ENCODE results near the gene PDE8A. TPM values are rescaled to one million over a fixed set of nuclear protein-coding genes. Genes with fewer than 3 reads are reported as not detected.

PDE8A gene
- total and polyA plus RNA-seq, 2 donors (not counting 1 experiment from before 2014, with no cell fraction given): 17.7 to 26.3 TPM

DNA sequence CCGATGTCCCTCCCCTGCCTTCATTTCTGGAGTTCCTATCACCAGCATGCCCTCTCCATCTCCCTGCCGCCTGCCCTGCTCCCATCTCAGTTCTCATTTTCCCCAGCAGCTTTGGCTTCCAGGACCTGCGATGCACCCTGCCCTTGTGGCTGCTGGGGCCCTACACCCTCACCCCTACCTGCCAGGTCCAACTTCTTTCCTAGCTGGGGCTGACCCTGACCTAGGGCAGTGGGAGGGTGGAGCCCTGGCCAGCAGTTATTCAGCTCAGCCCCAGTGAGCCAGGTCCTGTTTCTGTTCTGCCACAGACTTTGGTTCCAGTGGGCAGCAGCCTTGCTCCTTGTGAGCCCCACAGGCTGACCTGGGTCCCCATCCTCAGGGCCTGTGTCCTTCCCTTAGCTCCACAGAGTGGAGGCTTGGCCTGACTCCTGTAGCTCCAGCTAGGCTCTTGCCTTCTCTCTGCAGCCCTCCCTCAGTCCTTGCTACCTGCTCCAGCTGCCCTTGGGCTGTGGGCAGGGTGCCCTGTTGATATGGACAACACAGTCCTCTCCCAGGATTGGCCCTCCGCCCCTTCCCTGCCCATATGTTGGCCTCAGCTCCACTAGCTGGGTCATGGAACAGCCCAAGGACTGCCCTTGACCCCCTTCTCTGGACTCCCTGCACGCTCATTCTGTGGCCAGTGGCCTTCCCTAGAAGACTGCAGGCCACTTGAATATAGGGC is 34.7 kb upstream of the PDE8A start:
- Histone ChIP-seq H2AFZ (ENCODE audit: low read length) (no peak overlapping the region), H3K27ac (ENCODE audit: insufficient read depth, low read length) (no peak overlapping the region), H3K36me3 (ENCODE audit: control insufficient read depth, insufficient read depth, low read length) (no peaks in the 10 kb centered on the region), H3K27me3 (ENCODE audit: control insufficient read depth, insufficient read depth, low read length) (no peaks in the 10 kb centered on the region), H3K9ac (ENCODE audit: insufficient read depth, low read length) (no peak overlapping the region), H3K4me3 (replicated peaks in 1 of 4; ENCODE audit: control extremely low read depth in 1 of 4, insufficient read depth in 1 of 4, low read depth in 3 of 4, low read length in 4 of 4) (no peak overlapping the region), H3K4me2 (ENCODE audit: extremely low read depth, insufficient read depth, low read length) (no peak overlapping the region), H3K79me2 (ENCODE audit: control insufficient read depth, insufficient read depth, low read length) (no peaks in the 10 kb centered on the region), H3K9me3 (ENCODE audit: control insufficient read depth, insufficient read depth, low read depth, low read length) (no peaks in the 10 kb centered on the region), H3K4me1 (ENCODE audit: control insufficient read depth, extremely low read depth, insufficient read depth, low read length) (peaks cover 16% of the 10 kb centered on the region), H4K20me1 (ENCODE audit: control insufficient read depth, extremely low read depth, insufficient read depth, low read length) (no peaks in the 10 kb centered on the region)
- TF ChIP-seq, protein P1, sequence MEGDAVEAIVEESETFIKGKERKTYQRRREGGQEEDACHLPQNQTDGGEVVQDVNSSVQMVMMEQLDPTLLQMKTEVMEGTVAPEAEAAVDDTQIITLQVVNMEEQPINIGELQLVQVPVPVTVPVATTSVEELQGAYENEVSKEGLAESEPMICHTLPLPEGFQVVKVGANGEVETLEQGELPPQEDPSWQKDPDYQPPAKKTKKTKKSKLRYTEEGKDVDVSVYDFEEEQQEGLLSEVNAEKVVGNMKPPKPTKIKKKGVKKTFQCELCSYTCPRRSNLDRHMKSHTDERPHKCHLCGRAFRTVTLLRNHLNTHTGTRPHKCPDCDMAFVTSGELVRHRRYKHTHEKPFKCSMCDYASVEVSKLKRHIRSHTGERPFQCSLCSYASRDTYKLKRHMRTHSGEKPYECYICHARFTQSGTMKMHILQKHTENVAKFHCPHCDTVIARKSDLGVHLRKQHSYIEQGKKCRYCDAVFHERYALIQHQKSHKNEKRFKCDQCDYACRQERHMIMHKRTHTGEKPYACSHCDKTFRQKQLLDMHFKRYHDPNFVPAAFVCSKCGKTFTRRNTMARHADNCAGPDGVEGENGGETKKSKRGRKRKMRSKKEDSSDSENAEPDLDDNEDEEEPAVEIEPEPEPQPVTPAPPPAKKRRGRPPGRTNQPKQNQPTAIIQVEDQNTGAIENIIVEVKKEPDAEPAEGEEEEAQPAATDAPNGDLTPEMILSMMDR (conservative IDR thresholded peaks at IDR 0.05 in 1 of 2, IDR thresholded peaks at IDR 0.05 in 1 of 2; ENCODE audit: low read depth in 1 of 2, low read length in 2 of 2): no peak
- no peak for TF ChIP-seq EZH2 (IDR thresholded peaks at IDR 0.05; ENCODE audit: low read length, missing control alignments)
- no peak for DNase-seq (ENCODE audit: low read depth in 2 of 2)

DNA sequence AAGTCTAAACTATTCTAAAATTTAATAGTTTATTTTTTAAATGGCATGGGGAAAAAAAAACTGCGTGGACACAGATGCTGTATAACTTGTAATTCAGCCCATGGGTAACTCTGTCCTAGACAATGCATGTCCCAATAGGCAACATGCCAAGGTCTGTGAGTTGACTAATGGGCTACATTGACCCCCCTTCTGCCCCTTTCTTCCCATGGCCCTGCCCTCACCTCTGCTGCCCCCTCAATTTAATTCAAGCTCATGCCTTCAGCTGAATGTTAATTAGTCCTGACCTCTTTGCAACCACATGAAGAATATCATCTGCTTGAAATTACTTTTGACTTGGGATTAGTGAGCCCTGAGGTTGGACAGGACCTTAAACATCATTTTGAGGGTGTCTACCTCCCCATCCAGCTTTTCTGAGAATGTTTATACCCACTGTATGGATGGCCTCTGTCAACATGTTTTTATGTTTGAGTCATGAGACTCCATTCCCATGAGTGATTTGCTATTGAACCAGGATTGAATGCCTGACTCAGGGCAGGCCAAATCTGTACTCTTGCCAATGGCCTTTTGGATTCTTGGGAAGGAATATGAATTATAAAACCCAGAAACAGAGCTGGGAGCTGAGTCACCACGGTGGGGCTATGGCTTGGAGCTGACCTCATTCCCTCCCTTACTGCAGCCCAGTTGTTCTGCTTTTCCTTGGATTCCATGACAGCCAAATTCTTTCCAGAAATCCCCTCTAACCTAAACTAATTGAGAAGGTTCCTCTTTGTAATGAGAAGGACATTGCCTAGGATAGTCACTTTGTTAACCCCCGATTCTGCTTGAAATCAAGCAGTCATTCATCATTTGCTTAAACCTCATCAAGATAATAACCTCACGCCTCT is 33.5 kb upstream of the PDE8A start:
- no peak overlapping the region for H2AFZ ChIP-seq (ENCODE audit: low read length)
- H3K4me1 ChIP-seq (ENCODE audit: control insufficient read depth, extremely low read depth, insufficient read depth, low read length): peaks cover 16% of the 10 kb centered on the region
- H3K36me3 ChIP-seq (ENCODE audit: control insufficient read depth, insufficient read depth, low read length): no peaks in the 10 kb centered on the region
- H3K9ac ChIP-seq (ENCODE audit: insufficient read depth, low read length): no peak overlapping the region
- DNase-seq (ENCODE audit: low read depth in 2 of 2): peak; percentile 96 to 98
- no peaks in the 10 kb centered on the region for H3K27me3 ChIP-seq (ENCODE audit: control insufficient read depth, insufficient read depth, low read length)
- no peak overlapping the region for H3K4me3 ChIP-seq (replicated peaks in 1 of 4; ENCODE audit: control extremely low read depth in 1 of 4, insufficient read depth in 1 of 4, low read depth in 3 of 4, low read length in 4 of 4)
- H3K4me2 ChIP-seq (ENCODE audit: extremely low read depth, insufficient read depth, low read length): peak overlapping the region; percentile 48
- no peaks in the 10 kb centered on the region for H4K20me1 ChIP-seq (ENCODE audit: control insufficient read depth, extremely low read depth, insufficient read depth, low read length)
- no peak for TF ChIP-seq EZH2 (IDR thresholded peaks at IDR 0.05; ENCODE audit: low read length, missing control alignments)
- TF ChIP-seq, protein P1 (conservative IDR thresholded peaks at IDR 0.05 in 1 of 2, IDR thresholded peaks at IDR 0.05 in 1 of 2; ENCODE audit: low read depth in 1 of 2, low read length in 2 of 2): no peak
- H3K79me2 ChIP-seq (ENCODE audit: control insufficient read depth, insufficient read depth, low read length): no peaks in the 10 kb centered on the region
- no peaks in the 10 kb centered on the region for H3K9me3 ChIP-seq (ENCODE audit: control insufficient read depth, insufficient read depth, low read depth, low read length)
- peak overlapping the region; percentile 56 for H3K27ac ChIP-seq (ENCODE audit: insufficient read depth, low read length)

DNA sequence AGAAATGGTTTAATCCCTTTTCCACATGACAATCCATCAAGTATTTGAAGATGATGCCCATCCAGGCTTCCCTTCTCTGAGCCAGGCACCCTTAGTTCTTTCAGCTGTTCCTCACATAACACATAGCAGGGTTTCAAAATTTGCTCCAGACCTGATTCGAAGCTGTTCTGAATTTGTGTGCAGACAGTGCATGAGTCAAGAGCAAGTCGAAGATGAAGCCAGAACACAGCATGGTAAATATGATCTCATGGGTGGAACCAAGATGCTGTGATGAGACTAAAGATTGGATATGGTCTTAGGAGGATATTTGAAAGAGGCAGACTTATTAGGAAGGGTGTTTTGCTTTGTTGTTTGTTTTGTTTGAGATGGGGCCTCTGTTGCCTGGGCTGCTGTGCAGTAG is 32.6 kb upstream of the PDE8A start:
- no peaks in the 10 kb centered on the region for H3K27me3 ChIP-seq (ENCODE audit: control insufficient read depth, insufficient read depth, low read length)
- H3K4me1 ChIP-seq (ENCODE audit: control insufficient read depth, extremely low read depth, insufficient read depth, low read length): peaks cover 16% of the 10 kb centered on the region
- no peaks in the 10 kb centered on the region for H3K36me3 ChIP-seq (ENCODE audit: control insufficient read depth, insufficient read depth, low read length)
- H3K79me2 ChIP-seq (ENCODE audit: control insufficient read depth, insufficient read depth, low read length): no peaks in the 10 kb centered on the region
- H3K27ac ChIP-seq (ENCODE audit: insufficient read depth, low read length): peak overlapping the region; percentile 46
- peak overlapping the region; percentile 48 for H3K4me2 ChIP-seq (ENCODE audit: extremely low read depth, insufficient read depth, low read length)
- no peak overlapping the region for H2AFZ ChIP-seq (ENCODE audit: low read length)
- no peaks in the 10 kb centered on the region for H4K20me1 ChIP-seq (ENCODE audit: control insufficient read depth, extremely low read depth, insufficient read depth, low read length)
- peak; percentile 70 for DNase-seq (ENCODE audit: low read depth in 2 of 2)
- H3K4me3 ChIP-seq (replicated peaks in 1 of 4; ENCODE audit: control extremely low read depth in 1 of 4, insufficient read depth in 1 of 4, low read depth in 3 of 4, low read length in 4 of 4): no peak overlapping the region
- no peaks in the 10 kb centered on the region for H3K9me3 ChIP-seq (ENCODE audit: control insufficient read depth, insufficient read depth, low read depth, low read length)
- TF ChIP-seq, protein P1 (conservative IDR thresholded peaks at IDR 0.05 in 1 of 2, IDR thresholded peaks at IDR 0.05 in 1 of 2; ENCODE audit: low read depth in 1 of 2, low read length in 2 of 2): no peak
- no peak for TF ChIP-seq EZH2 (IDR thresholded peaks at IDR 0.05; ENCODE audit: low read length, missing control alignments)
- no peak overlapping the region for H3K9ac ChIP-seq (ENCODE audit: insufficient read depth, low read length)
